NAMALWA (cell line): ENCODE data around the gene ACTN3.
"Not testable (repeated sequence)": the region's sequence is repeated elsewhere in the genome, so short reads cannot be mapped to it uniquely, and the experiment has no call there.

Source experiments
- DNase-seq: peaks from one replicate; pipeline ENCODE4 v3.0.0-alpha.2; 2015; ENCODE audit warnings: low spot score

ACTN3 gene

DNA sequence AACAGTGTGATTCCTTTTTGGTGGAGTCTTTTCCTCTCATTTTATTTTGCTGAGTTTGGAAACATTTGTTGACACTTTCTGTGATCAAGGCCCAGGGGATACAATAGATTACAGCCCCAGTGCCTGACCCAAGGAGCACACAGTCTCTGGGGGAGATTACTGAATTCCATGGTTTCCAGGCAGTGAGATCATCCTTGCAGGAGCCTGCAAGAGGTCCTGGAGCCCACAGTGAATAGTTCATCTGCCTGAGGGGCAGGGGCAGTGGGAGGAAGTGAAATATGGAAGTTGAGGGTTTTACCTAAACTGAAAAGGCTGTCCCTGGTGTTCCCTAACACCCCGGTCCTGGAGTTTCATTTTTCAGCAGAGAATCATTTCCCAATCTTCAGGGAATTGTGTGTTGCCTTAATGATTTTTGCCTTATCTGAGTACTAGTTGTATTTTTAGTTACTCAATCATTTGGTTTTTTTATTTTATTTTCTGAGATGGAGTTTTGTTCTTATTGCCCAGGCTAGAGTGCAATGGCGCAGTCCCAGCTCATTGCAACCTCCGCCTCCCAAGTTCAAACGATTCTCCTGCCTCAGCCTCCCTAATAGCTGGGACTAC is 54.0 kb downstream of the ACTN3 start:
- no peak for DNase-seq

DNA sequence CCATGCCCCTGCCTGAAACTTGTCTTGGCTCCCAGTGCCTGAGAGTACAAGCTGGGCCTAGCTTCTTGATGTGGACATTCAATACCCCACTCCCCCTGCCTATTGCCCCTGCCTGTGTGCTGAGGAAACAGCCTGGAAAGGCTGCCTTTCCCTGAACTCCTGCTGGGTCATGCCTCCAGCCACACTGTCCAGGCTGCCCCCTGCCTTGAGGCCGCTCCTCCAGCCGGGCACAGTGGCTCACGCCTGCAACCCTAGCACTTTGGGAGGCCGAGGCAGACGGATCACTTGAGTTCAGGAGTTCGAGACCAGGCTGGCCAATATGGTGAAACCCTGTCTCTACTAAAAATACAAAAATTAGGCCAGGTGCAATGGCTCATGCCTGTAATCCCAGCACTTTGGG is 56.4 kb downstream of the ACTN3 start:
- no peak for DNase-seq

DNA sequence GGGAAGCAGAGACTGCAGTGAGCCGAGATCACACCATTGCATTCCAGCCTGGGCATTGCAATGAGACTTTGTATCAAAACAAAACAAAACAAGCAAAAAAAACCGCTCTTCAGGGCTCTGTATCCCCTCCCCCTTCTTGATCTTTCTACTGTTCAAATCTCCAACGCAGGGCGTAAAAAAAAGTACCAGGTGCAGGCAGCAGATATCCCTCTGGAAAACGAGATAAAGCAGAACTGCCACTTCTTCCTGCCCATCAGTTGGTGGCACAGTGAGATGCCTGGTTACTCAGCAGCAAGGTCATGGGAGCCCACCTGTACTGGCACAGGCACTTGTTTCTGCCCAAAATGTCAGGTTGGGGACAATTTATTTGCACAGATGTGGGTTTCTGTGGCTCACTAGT is 57.5 kb downstream of the ACTN3 start:
- no peak for DNase-seq

DNA sequence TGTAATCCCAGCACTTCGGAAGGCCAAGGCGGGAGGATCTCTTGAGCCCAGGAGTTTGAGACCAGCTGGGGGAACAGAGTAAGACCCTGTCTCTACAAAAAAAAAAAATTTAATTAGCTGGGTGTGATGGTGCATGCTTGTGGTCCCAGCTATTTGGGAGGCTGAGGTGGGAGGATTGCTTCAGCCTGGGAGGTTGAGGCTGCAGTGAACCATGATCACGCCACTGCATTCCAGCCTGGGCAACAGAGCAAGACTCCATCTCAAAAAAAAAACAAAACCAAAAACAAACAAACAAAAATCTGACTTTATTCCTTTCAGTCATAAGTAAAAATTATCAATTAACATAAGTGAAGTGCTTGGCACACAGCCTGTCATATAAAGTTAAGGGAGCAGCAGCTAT is 59.9 kb downstream of the ACTN3 start:
- not testable (repeated sequence) for DNase-seq

DNA sequence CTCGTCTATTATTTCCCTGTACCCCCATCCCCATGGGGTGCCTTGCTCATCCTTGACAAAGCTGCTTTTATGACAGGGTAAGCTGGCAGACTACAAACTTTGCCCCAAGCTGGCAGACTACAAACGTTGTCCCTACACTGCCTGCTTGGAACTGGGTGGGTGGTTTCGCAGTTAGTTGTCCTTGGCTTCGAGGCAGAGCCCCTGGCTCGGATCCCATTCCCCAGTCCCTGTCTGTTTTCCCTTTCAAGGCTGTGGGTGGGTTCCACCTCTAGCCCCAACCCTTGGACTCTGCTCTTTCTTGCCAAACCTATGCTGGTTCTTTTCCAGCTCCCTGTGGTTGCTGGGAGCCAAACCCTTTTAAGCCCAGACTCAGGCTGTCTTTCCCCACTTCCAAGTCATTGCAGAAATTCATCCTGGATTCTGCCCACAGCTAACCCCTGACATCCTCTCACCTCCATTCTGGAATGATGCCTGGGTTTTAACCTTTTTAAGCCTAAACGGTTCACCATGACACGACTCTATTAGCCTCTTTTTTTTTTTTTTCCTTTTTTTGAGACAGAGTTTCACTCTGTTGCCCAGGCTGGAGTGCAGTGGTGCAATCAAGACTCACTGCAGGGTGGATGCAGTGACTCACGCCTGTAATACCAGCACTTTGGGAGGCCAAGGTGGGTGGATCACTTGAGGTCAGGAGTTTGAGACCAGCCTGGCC is 60.6 kb downstream of the ACTN3 start:
- no peak for DNase-seq

DNA sequence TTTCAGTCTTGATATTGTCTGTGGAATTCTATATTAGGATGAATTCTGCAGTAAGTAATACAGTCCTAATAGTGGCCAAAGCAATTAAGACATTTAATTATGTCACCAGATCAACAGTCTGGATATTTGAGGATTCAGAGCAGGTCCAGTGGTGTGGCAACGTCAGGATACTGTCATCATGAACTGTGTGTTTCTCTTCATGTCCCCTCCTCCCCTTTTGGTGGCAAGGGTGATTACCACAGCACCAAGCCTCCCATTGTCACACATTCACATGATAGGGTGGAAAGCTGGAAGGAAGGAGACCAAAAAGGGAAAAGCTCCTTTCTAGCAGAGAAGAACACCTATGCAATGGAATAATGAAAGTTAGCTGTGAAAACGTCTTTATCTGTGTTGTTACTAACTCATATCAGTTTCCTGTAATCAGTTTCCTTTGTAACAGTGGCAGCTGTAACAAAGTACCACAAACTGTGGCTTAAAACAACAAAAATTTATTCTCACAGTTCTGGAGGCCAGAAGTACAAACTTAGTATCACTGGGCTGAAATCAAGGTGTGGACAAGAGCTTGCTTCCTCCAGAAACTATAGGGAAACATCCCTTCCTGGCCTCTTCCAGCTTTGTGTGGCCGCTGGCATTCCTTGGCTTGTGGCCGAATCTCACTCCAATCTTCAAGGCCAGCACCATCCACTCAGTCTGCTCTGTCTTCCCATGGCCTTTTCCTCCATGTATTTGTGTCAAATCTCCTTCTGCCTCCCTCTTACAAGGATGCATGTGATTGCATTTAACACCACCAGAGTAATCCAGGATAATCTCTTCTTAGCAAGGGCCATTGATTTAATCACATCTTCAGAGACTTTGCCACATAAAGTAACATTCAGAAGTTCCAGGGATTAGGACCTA is 63.3 kb downstream of the ACTN3 start:
- DNase-seq = no peak

DNA sequence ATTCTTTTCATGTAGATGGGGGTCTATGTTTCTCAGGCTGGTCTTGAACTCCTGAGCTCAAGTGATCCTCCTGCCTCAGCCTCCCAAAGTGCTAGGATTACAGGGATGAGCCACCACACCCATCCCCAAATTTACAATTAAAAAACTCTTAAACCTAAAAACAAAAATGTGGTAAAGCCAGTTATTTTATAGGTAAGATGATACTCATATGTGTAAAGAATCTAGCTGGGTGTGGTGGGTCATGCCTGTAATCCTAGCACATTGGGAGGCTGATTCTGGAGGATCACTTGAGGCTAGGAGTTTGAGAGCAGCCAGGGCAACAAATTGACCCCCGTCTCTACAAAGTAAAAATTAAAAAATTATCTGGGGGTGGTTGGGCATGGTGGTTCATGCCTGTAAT is 65.8 kb downstream of the ACTN3 start:
- DNase-seq = no peak
